HEK293 (cell line): ENCODE data around the gene FAM237B.
"Not testable (repeated sequence)": the region's sequence is repeated elsewhere in the genome, so short reads cannot be mapped to it uniquely, and the experiment has no call there.

Experiments used
- CTCF ChIA-PET: fragments of 350-600 bp; formaldehyde crosslinking; extraction: SDS; loops from one replicate; lab custom pipeline; 2021; ENCODE audit warnings: antibody characterized with exemption; lab: Yijun Ruan, JAX
- POLR2A ChIA-PET: fragments of 300-600 bp; formaldehyde crosslinking; extraction: SDS; loops from one replicate; lab custom pipeline; 2020; ENCODE audit warnings: antibody characterized with exemption, inconsistent platforms; lab: Yijun Ruan, JAX
- H3K27ac ChIP-seq: fragments of 200-500 bp; sonication (Bioruptor generic); 2 replicates; pipeline ENCODE4 v1.5.1; 2014; ENCODE audit warnings: low read depth, low read length, control low read depth, inconsistent platforms; ENCODE audit errors: extremely low read depth
- H3K36me3 ChIP-seq, 2 experiments: fragments of 200-500 bp in 1 of 2; sonication (Bioruptor generic) in 1 of 2; 1 replicate in 1 of 2; 2 replicates in 1 of 2; pipeline ENCODE4 v1.5.1; 2014 to 2017; ENCODE audit warnings: inconsistent platforms in 2 of 2, low read length in 2 of 2; ENCODE audit not compliant: control insufficient read depth in 2 of 2, insufficient read depth in 1 of 2
- H3K4me1 ChIP-seq: fragments of 200-500 bp; sonication (Bioruptor generic); 2 replicates; pipeline ENCODE4 v1.5.1; 2014; ENCODE audit warnings: mild to moderate bottlenecking, low read length, inconsistent platforms; ENCODE audit not compliant: control insufficient read depth, insufficient read depth
- H3K4me3 ChIP-seq: 2 replicates; pipeline ENCODE4 v1.5.1; 2011; ENCODE audit warnings: low read depth, mild to moderate bottlenecking, control low read depth, low read length, moderate library complexity
- H3K9me3 ChIP-seq: fragments of 200-500 bp; sonication (Bioruptor generic); 2 replicates; pipeline ENCODE4 v1.5.1; 2014; ENCODE audit warnings: low read depth, low read length, inconsistent platforms; ENCODE audit not compliant: control insufficient read depth, insufficient read depth
- EGR2 ChIP-seq: fragments of 450-650 bp; formaldehyde crosslinking; IDR thresholded peaks from 2 replicates; pipeline ENCODE4 v1.5.1; 2016; ENCODE audit warnings: low read depth, missing biosample characterization, missing genetic modification characterization
- FEZF1 ChIP-seq: fragments of 450-650 bp; formaldehyde crosslinking; IDR thresholded peaks from 2 replicates; pipeline ENCODE4 v1.5.1; 2016; ENCODE audit warnings: missing biosample characterization, missing genetic modification characterization
- KLF10 ChIP-seq: fragments of 450-650 bp; IDR thresholded peaks from 2 replicates; pipeline ENCODE4 v1.5.1; 2018; ENCODE audit warnings: missing biosample characterization, mild to moderate bottlenecking, missing genetic modification characterization
- RBAK ChIP-seq: fragments of 450-650 bp; formaldehyde crosslinking; IDR thresholded peaks from 2 replicates; pipeline ENCODE4 v1.5.1; 2016; ENCODE audit warnings: missing biosample characterization, missing genetic modification characterization
- SALL2 ChIP-seq: fragments of 450-650 bp; formaldehyde crosslinking; IDR thresholded peaks from 2 replicates; pipeline ENCODE4 v1.5.0; 2017; ENCODE audit warnings: missing biosample characterization, mild to moderate bottlenecking, missing genetic modification characterization, borderline replicate concordance
- SP3 ChIP-seq: fragments of 450-650 bp; formaldehyde crosslinking; IDR thresholded peaks from 2 replicates; pipeline ENCODE4 v1.5.1; 2016; ENCODE audit warnings: missing biosample characterization, missing genetic modification characterization
- ZNF146 ChIP-seq: fragments of 450-650 bp; formaldehyde crosslinking; IDR thresholded peaks from 2 replicates; pipeline ENCODE4 v1.5.1; 2016; ENCODE audit warnings: missing biosample characterization, missing genetic modification characterization
- ZNF214 ChIP-seq: fragments of 450-650 bp; formaldehyde crosslinking; IDR thresholded peaks from 2 replicates; pipeline ENCODE4 v1.5.1; 2017; ENCODE audit warnings: missing biosample characterization, mild to moderate bottlenecking, missing genetic modification characterization, borderline replicate concordance
- ZNF23 ChIP-seq: fragments of 450-650 bp; formaldehyde crosslinking; IDR thresholded peaks from 2 replicates; pipeline ENCODE4 v1.5.1; 2016; ENCODE audit warnings: missing biosample characterization, missing genetic modification characterization, borderline replicate concordance
- ZNF423 ChIP-seq: fragments of 450-650 bp; formaldehyde crosslinking; IDR thresholded peaks from 2 replicates; pipeline ENCODE4 v1.5.1; 2016; ENCODE audit warnings: missing biosample characterization, missing genetic modification characterization
- ZNF473 ChIP-seq: fragments of 450-650 bp; formaldehyde crosslinking; IDR thresholded peaks from 2 replicates; pipeline ENCODE4 v1.5.1; 2017; ENCODE audit warnings: missing biosample characterization, missing genetic modification characterization
- ZNF514 ChIP-seq: fragments of 450-650 bp; formaldehyde crosslinking; IDR thresholded peaks from 2 replicates; pipeline ENCODE4 v1.5.1; 2016; ENCODE audit warnings: missing biosample characterization, missing genetic modification characterization
- ZNF626 ChIP-seq: fragments of 450-650 bp; sonication (Bioruptor Pico); formaldehyde crosslinking; IDR thresholded peaks from 2 replicates; pipeline ENCODE4 v1.5.1; 2018; ENCODE audit warnings: missing biosample characterization, missing genetic modification characterization, inconsistent platforms
- ZNF777 ChIP-seq: fragments of 450-650 bp; formaldehyde crosslinking; IDR thresholded peaks from 2 replicates; pipeline ENCODE4 v1.5.1; 2017; ENCODE audit warnings: missing biosample characterization, missing genetic modification characterization, borderline replicate concordance
- ZNF792 ChIP-seq: fragments of 450-650 bp; formaldehyde crosslinking; IDR thresholded peaks from 2 replicates; pipeline ENCODE4 v1.5.1; 2016; ENCODE audit warnings: missing biosample characterization, missing genetic modification characterization
- TF ChIP-seq, protein P1 (sequence below): fragments of 450-650 bp; IDR thresholded peaks from 2 replicates; pipeline ENCODE4 v1.5.1; 2018; ENCODE audit warnings: missing biosample characterization, missing genetic modification characterization
- TF ChIP-seq, protein P2 (sequence below): fragments of 450-650 bp; formaldehyde crosslinking; IDR thresholded peaks from 2 replicates; pipeline ENCODE4 v1.5.1; 2016; ENCODE audit warnings: missing biosample characterization, missing genetic modification characterization
- TF ChIP-seq, protein P3 (sequence below): fragments of 450-650 bp; formaldehyde crosslinking; IDR thresholded peaks from 2 replicates; pipeline ENCODE4 v1.5.0; 2017; ENCODE audit warnings: missing biosample characterization, missing genetic modification characterization, borderline replicate concordance
- TF ChIP-seq, protein P4 (sequence below): fragments of 450-650 bp; formaldehyde crosslinking; IDR thresholded peaks from 2 replicates; pipeline ENCODE4 v1.5.1; 2016; ENCODE audit warnings: missing biosample characterization, missing genetic modification characterization
- TF ChIP-seq, protein P5 (sequence below): fragments of 450-650 bp; formaldehyde crosslinking; IDR thresholded peaks from 2 replicates; pipeline ENCODE4 v1.5.1; 2016; ENCODE audit warnings: missing biosample characterization, missing genetic modification characterization
- TF ChIP-seq, protein P6 (sequence below): fragments of 450-650 bp; formaldehyde crosslinking; IDR thresholded peaks from 2 replicates; pipeline ENCODE4 v1.5.1; 2017; ENCODE audit warnings: missing biosample characterization, missing genetic modification characterization

Gene FAM237B

DNA sequence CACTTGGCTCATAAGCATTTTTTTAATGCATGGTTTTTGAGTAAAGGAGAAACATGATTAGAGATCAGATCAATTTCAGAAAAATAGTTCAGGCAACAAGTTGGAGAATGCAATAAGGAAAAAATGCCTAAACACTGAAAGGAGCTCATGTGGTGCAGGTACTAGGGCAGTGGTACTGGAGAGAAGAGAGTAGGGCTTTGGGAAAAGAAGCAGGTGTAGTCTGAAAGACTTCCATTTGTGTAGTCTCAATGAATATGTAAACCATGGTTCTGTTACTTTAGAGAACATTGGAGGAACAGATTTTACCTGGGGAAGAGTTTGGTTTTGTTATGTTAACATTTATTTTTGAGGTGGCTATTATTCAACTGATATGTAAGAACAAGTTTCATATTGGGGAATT is 30.9 kb upstream of the FAM237B start (continued):
- TF ChIP-seq, protein P1, sequence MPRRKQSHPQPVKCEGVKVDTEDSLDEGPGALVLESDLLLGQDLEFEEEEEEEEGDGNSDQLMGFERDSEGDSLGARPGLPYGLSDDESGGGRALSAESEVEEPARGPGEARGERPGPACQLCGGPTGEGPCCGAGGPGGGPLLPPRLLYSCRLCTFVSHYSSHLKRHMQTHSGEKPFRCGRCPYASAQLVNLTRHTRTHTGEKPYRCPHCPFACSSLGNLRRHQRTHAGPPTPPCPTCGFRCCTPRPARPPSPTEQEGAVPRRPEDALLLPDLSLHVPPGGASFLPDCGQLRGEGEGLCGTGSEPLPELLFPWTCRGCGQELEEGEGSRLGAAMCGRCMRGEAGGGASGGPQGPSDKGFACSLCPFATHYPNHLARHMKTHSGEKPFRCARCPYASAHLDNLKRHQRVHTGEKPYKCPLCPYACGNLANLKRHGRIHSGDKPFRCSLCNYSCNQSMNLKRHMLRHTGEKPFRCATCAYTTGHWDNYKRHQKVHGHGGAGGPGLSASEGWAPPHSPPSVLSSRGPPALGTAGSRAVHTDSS (tag by site-specific recombination) = no peak
- no peak for TF ChIP-seq ZNF792 (tag by site-specific recombination)
- TF ChIP-seq RBAK = no peak
- TF ChIP-seq FEZF1 (tag by site-specific recombination) = no peak
- TF ChIP-seq ZNF777 (tag by site-specific recombination) = no peak
- TF ChIP-seq, protein P2, sequence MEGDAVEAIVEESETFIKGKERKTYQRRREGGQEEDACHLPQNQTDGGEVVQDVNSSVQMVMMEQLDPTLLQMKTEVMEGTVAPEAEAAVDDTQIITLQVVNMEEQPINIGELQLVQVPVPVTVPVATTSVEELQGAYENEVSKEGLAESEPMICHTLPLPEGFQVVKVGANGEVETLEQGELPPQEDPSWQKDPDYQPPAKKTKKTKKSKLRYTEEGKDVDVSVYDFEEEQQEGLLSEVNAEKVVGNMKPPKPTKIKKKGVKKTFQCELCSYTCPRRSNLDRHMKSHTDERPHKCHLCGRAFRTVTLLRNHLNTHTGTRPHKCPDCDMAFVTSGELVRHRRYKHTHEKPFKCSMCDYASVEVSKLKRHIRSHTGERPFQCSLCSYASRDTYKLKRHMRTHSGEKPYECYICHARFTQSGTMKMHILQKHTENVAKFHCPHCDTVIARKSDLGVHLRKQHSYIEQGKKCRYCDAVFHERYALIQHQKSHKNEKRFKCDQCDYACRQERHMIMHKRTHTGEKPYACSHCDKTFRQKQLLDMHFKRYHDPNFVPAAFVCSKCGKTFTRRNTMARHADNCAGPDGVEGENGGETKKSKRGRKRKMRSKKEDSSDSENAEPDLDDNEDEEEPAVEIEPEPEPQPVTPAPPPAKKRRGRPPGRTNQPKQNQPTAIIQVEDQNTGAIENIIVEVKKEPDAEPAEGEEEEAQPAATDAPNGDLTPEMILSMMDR (tag by site-specific recombination) = no peak
- no peak for TF ChIP-seq ZNF626
- TF ChIP-seq SALL2 (tag by site-specific recombination) = no peak
- TF ChIP-seq, protein P3, sequence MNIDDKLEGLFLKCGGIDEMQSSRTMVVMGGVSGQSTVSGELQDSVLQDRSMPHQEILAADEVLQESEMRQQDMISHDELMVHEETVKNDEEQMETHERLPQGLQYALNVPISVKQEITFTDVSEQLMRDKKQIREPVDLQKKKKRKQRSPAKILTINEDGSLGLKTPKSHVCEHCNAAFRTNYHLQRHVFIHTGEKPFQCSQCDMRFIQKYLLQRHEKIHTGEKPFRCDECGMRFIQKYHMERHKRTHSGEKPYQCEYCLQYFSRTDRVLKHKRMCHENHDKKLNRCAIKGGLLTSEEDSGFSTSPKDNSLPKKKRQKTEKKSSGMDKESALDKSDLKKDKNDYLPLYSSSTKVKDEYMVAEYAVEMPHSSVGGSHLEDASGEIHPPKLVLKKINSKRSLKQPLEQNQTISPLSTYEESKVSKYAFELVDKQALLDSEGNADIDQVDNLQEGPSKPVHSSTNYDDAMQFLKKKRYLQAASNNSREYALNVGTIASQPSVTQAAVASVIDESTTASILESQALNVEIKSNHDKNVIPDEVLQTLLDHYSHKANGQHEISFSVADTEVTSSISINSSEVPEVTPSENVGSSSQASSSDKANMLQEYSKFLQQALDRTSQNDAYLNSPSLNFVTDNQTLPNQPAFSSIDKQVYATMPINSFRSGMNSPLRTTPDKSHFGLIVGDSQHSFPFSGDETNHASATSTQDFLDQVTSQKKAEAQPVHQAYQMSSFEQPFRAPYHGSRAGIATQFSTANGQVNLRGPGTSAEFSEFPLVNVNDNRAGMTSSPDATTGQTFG (tag by site-specific recombination) = no peak

DNA sequence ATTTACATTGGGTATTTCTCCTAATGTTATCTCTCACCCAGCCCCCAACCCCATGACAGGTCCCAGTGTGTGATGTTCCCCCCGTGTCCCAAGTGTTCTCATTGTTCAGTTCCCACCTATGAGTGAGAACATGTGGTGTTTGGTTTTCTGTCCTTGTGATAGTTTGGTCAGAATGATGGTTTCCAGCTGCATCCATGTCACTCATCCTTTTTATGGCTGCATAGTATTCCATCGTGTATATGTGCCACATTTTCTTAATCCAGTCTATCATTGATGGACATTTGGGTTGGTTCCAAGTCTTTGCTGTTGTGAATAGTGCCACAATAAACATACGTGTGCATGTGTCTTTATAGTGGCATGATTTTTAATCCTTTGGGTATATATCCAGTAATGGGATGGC is 28.9 kb upstream of the FAM237B start:
- CTCF ChIA-PET = interaction anchor here (0.6 kb wide), 1 partner anchor 1948 kb away, joined by 3 read pairs; no protein-coding TSS in a partner anchor
- TF ChIP-seq, protein P4, sequence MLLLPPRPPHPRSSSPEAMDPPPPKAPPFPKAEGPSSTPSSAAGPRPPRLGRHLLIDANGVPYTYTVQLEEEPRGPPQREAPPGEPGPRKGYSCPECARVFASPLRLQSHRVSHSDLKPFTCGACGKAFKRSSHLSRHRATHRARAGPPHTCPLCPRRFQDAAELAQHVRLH (tag by site-specific recombination) = 0 out of 2 replicates have a peak, but pooled peaks have one; percentile 41
- TF ChIP-seq, protein P5, sequence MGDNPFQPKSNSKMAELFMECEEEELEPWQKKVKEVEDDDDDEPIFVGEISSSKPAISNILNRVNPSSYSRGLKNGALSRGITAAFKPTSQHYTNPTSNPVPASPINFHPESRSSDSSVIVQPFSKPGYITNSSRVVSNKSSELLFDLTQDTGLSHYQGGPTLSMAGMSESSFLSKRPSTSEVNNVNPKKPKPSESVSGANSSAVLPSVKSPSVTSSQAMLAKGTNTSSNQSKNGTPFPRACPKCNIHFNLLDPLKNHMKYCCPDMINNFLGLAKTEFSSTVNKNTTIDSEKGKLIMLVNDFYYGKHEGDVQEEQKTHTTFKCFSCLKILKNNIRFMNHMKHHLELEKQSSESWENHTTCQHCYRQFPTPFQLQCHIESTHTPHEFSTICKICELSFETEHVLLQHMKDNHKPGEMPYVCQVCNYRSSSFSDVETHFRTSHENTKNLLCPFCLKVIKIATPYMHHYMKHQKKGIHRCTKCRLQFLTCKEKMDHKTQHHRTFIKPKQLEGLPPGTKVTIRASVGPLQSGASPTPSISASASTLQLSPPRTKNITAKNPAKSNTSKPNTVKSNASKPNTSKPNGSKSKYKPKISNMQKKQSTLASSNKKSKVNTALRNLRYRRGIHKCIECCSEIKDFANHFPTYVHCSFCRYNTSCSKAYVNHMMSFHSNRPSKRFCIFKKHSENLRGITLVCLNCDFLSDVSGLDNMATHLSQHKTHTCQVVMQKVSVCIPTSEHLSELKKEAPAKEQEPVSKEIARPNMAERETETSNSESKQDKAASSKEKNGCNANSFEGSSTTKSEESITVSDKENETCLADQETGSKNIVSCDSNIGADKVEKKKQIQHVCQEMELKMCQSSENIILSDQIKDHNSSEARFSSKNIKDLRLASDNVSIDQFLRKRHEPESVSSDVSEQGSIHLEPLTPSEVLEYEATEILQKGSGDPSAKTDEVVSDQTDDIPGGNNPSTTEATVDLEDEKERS (tag by site-specific recombination) = 0 out of 2 replicates have a peak, but pooled peaks have one; percentile 38
- peak; percentile 92 for TF ChIP-seq ZNF146 (tag by site-specific recombination)
- H3K4me1 ChIP-seq, H3K9me3 ChIP-seq, H3K4me3 ChIP-seq, POLR2A ChIA-PET, H3K27ac ChIP-seq: not testable (repeated sequence)
- H3K36me3 ChIP-seq = peaks cover 5 to 15% of the 10 kb centered on the region in 2 experiments

DNA sequence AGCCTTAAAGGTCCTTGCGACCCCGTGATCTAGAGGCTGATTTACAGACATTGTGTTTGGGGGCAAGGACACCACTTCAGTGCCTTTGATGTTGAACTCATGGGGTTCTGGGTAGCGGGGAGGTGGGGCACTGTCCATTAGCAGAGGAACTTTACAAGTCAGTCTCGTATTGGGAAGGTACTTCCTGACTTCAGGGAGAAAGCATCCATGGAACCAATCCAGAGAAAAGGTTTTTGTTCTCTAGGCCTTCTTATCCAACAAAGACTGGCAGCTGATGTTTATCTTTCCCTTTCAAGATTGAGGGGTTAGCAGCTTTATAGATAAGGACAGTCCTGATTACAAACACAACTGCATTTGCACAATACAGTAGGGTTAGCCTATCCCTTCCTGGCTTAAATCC is 28.2 kb upstream of the FAM237B start:
- Histone ChIP-seq H3K4me1 (no peaks in the 10 kb centered on the region), H3K4me3 (no peak overlapping the region), H3K27ac (no peak overlapping the region), H3K36me3 (peaks cover 1 to 12% of the 10 kb centered on the region in 2 experiments), H3K9me3 (no peaks in the 10 kb centered on the region)
- POLR2A ChIA-PET = no interaction called here
- CTCF ChIA-PET = no interaction called here
- TF ChIP-seq ZNF514 (tag by site-specific recombination) (no peak), KLF10 (tag by site-specific recombination) (no peak), ZNF423 (tag by site-specific recombination) (no peak), SP3 (tag by site-specific recombination) (no peak), ZNF473 (tag by site-specific recombination) (no peak), ZNF214 (tag by site-specific recombination) (no peak), ZNF23 (tag by site-specific recombination) (no peak), ZNF777 (tag by site-specific recombination) (no peak), EGR2 (no peak)
- TF ChIP-seq, protein P6, sequence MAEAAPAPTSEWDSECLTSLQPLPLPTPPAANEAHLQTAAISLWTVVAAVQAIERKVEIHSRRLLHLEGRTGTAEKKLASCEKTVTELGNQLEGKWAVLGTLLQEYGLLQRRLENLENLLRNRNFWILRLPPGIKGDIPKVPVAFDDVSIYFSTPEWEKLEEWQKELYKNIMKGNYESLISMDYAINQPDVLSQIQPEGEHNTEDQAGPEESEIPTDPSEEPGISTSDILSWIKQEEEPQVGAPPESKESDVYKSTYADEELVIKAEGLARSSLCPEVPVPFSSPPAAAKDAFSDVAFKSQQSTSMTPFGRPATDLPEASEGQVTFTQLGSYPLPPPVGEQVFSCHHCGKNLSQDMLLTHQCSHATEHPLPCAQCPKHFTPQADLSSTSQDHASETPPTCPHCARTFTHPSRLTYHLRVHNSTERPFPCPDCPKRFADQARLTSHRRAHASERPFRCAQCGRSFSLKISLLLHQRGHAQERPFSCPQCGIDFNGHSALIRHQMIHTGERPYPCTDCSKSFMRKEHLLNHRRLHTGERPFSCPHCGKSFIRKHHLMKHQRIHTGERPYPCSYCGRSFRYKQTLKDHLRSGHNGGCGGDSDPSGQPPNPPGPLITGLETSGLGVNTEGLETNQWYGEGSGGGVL = no peak
